ENCODE data around the gene ARIH1.

GRCh38 chr15:72426753-72427152 lies 47.4 kb upstream of the ARIH1 start:
- TF ChIP-seq POLR2A (IDR thresholded peaks at IDR 0.05; ENCODE audit: low read depth, low read length), result no peak
- TF ChIP-seq CTCF (IDR thresholded peaks at IDR 0.05; ENCODE audit: extremely low read depth in 1 of 2, insufficient read depth in 1 of 2, low read depth in 1 of 2, low read length in 2 of 2), result no peak
- no peak for TF ChIP-seq POLR2AphosphoS5 (IDR thresholded peaks at IDR 0.05; ENCODE audit: insufficient read depth, low read depth, low read length)
- TF ChIP-seq EZH2 (IDR thresholded peaks at IDR 0.05; ENCODE audit: borderline replicate concordance, low read depth, low read length, severe bottlenecking), result no peak
- TF ChIP-seq JUN (IDR thresholded peaks at IDR 0.05; ENCODE audit: borderline replicate concordance, insufficient read depth, insufficient read length, low read depth), result no peak
- TF ChIP-seq MAX (IDR thresholded peaks at IDR 0.05; ENCODE audit: insufficient read depth, insufficient read length), result no peak
- no peak for TF ChIP-seq GATA2 (IDR thresholded peaks at IDR 0.05; ENCODE audit: insufficient read depth, insufficient read length, low read depth, low read length)
- no peak for TF ChIP-seq FOS (IDR thresholded peaks at IDR 0.05; ENCODE audit: borderline replicate concordance, insufficient read depth, low read length)
- TF ChIP-seq MYC (IDR thresholded peaks at IDR 0.05; ENCODE audit: low read depth, low read length), result no peak

Measured in endothelial cell of umbilical vein (primary cell).